ENCODE measurements around the gene MAST4.

MAST4 gene

DNA sequence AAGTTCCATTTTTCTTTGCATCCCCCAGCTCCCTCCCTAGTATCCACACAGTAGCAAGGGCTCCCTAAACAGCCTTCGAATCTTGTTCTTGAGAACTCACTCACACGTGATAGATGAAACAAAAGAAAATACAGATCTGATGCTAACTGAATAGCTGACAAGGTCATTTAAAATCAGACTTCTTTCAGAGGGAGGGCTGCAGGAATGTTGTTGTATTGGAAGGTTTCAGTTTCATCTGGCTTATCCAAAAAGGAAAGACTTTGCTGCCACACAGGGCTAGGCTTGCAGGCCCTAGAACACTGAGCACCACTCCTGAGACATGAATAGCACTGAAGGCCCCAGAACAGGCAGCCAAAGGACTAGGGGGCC lies 597.2 kb downstream of the MAST4 start:
- Histone ChIP-seq H3K36me3 (ENCODE audit: control insufficient read depth, insufficient read depth, low read length) (no peaks in the 10 kb centered on the region), H3K9me3 (ENCODE audit: control insufficient read depth, insufficient read depth, low read length) (no peaks in the 10 kb centered on the region), H3K9ac (ENCODE audit: low read depth, low read length) (no peak overlapping the region), H3K4me3 (ENCODE audit: low read depth, low read length) (no peak overlapping the region), H3K4me1 (ENCODE audit: control insufficient read depth, insufficient read depth, low read length) (no peaks in the 10 kb centered on the region), H3K27me3 (ENCODE audit: control insufficient read depth, insufficient read depth, low read length) (no peaks in the 10 kb centered on the region)

DNA sequence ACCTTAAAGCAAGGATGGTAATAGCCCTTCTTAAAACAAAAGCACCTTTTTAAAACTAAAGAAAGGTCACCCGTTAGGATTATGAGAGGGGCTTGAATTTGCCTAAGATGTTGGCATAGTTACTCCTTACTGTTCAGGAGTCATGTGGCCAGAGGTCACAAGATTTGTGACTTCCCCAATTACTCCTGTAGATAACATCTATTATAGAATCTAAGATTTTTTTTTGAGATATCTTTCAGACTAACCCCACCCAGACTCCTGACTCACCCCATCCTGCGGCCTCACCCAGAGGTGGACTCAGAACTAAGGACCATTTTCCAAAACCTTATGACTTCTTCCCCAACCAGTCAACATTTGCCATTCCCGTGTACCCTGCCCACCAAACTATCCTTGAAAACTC lies 598.0 kb downstream of the MAST4 start:
- H3K9ac ChIP-seq (ENCODE audit: low read depth, low read length): no peak overlapping the region
- H3K4me3 ChIP-seq (ENCODE audit: low read depth, low read length): no peak overlapping the region
- no peaks in the 10 kb centered on the region for H3K36me3 ChIP-seq (ENCODE audit: control insufficient read depth, insufficient read depth, low read length)
- no peaks in the 10 kb centered on the region for H3K9me3 ChIP-seq (ENCODE audit: control insufficient read depth, insufficient read depth, low read length)
- H3K4me1 ChIP-seq (ENCODE audit: control insufficient read depth, insufficient read depth, low read length): no peaks in the 10 kb centered on the region
- H3K27me3 ChIP-seq (ENCODE audit: control insufficient read depth, insufficient read depth, low read length): no peaks in the 10 kb centered on the region

- Histone ChIP-seq H3K27me3 (ENCODE audit: control insufficient read depth, insufficient read depth, low read length) (no peaks in the 10 kb centered on the region), H3K9me3 (ENCODE audit: control insufficient read depth, insufficient read depth, low read length) (no peaks in the 10 kb centered on the region), H3K4me3 (ENCODE audit: low read depth, low read length) (no peak overlapping the region), H3K4me1 (ENCODE audit: control insufficient read depth, insufficient read depth, low read length) (no peaks in the 10 kb centered on the region), H3K36me3 (ENCODE audit: control insufficient read depth, insufficient read depth, low read length) (no peaks in the 10 kb centered on the region), H3K9ac (ENCODE audit: low read depth, low read length) (no peak overlapping the region)
Measured at GRCh38 chr5:67195406-67196275, 599.4 kb downstream of the MAST4 start.

- H3K9ac ChIP-seq (ENCODE audit: low read depth, low read length): no peak within 1 kb of the TSS
Measured at GRCh38 chr5:67196537-67197059, 600.4 kb downstream of the MAST4 start, which contains the start of gene CD180. CD180 (minus strand) TSS chr5:67196799; CDS start chr5:67196641, 158 bp downstream.

GRCh38 chr5:67197536-67197935 lies 601.3 kb downstream of the MAST4 start:
- H3K9ac ChIP-seq (ENCODE audit: low read depth, low read length): no peak overlapping the region
- no peaks in the 10 kb centered on the region for H3K27me3 ChIP-seq (ENCODE audit: control insufficient read depth, insufficient read depth, low read length)
- no peaks in the 10 kb centered on the region for H3K9me3 ChIP-seq (ENCODE audit: control insufficient read depth, insufficient read depth, low read length)
- no peak overlapping the region for H3K4me3 ChIP-seq (ENCODE audit: low read depth, low read length)
- H3K4me1 ChIP-seq (ENCODE audit: control insufficient read depth, insufficient read depth, low read length): no peaks in the 10 kb centered on the region
- H3K36me3 ChIP-seq (ENCODE audit: control insufficient read depth, insufficient read depth, low read length): no peaks in the 10 kb centered on the region

More at GRCh38 chr5:67196537-67197059, 600.4 kb downstream of the MAST4 start, which contains the start of gene CD180:
- H3K4me3 ChIP-seq (ENCODE audit: low read depth, low read length): no peak within 1 kb of the TSS
- no peaks in the 10 kb centered on the region for H3K36me3 ChIP-seq (ENCODE audit: control insufficient read depth, insufficient read depth, low read length)
- no peaks in the 10 kb centered on the region for H3K27me3 ChIP-seq (ENCODE audit: control insufficient read depth, insufficient read depth, low read length)
- no peaks in the 10 kb centered on the region for H3K4me1 ChIP-seq (ENCODE audit: control insufficient read depth, insufficient read depth, low read length)
- no peaks in the 10 kb centered on the region for H3K9me3 ChIP-seq (ENCODE audit: control insufficient read depth, insufficient read depth, low read length)

DNA sequence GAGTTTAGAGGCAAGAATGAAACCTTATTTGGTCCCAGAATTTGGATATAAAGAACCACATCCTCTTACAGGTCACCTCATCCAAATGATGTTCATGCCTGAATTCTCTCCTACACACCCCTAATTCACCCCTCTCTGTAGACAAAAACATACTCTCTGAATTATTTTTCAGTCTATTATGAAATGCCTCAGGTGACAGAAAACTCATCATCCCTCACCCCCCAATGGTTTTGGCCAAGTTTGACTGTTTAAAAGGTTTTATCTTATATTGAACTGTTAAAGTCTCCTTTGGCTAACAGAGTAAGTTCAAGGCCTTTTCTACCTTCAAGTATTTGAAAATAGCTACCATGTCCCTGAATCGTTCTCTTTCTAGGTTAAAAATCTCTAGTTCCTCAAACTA lies 602.7 kb downstream of the MAST4 start:
- Histone ChIP-seq H3K9me3 (ENCODE audit: control insufficient read depth, insufficient read depth, low read length) (no peaks in the 10 kb centered on the region), H3K4me1 (ENCODE audit: control insufficient read depth, insufficient read depth, low read length) (no peaks in the 10 kb centered on the region), H3K36me3 (ENCODE audit: control insufficient read depth, insufficient read depth, low read length) (no peaks in the 10 kb centered on the region), H3K4me3 (ENCODE audit: low read depth, low read length) (no peak overlapping the region), H3K9ac (ENCODE audit: low read depth, low read length) (no peak overlapping the region), H3K27me3 (ENCODE audit: control insufficient read depth, insufficient read depth, low read length) (no peaks in the 10 kb centered on the region)

DNA sequence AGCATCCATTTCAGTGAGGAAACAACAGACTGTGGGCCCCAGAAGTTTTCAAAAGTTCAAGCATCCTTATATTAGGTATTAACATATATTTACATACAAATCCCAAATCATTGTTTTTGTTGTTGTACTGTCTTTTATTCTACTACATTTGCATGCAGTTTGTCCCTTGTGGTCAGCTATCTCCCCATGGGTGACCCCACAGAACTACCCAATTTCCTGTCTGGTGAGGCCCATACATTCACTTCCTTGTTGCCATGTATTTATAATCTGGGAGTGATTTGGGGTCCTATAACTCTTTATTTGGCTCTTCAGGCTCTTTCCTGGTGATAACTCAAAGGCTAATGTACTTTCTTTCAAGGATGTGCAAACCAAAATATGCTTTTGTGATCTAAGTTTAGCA lies 603.7 kb downstream of the MAST4 start:
- Histone ChIP-seq H3K9me3 (ENCODE audit: control insufficient read depth, insufficient read depth, low read length) (no peaks in the 10 kb centered on the region), H3K9ac (ENCODE audit: low read depth, low read length) (no peak overlapping the region), H3K27me3 (ENCODE audit: control insufficient read depth, insufficient read depth, low read length) (no peaks in the 10 kb centered on the region), H3K4me1 (ENCODE audit: control insufficient read depth, insufficient read depth, low read length) (no peaks in the 10 kb centered on the region), H3K36me3 (ENCODE audit: control insufficient read depth, insufficient read depth, low read length) (no peaks in the 10 kb centered on the region), H3K4me3 (ENCODE audit: low read depth, low read length) (no peak overlapping the region)

- H3K9ac ChIP-seq (ENCODE audit: low read depth, low read length): no peak overlapping the region
- H3K4me1 ChIP-seq (ENCODE audit: control insufficient read depth, insufficient read depth, low read length): no peaks in the 10 kb centered on the region
- no peak overlapping the region for H3K4me3 ChIP-seq (ENCODE audit: low read depth, low read length)
Measured at GRCh38 chr5:67200809-67201562, 604.8 kb downstream of the MAST4 start.

DNA sequence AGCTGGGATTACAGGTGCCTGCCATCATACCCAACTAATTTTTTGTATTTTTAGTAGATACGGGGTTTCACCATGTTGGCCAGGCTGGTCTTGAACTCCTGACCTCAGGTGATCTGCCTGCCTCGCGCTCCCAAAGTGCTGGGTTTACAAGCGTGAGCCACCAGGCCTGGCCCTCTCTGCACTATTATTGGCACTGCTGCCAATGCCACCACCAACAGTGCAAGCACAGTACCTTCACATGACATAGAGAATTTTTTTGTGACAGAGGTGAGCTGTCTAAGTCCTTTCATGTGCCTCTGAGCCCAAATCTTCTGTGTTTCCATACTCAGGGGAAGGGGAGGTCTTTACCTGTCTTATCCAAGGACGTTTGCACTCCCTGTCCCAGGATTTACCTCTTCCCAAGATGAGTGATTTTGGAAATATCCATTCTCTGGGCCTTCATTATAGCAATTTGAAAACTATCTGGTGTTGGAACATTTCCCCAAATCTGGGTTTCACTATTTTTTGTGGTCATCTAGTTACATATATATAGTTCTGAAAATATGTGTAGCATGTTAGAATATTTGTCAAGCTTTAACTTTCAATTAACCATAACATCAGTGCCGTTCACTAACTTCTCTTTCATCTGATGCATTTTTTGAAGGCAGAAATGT lies 605.8 kb downstream of the MAST4 start:
- H3K27me3 ChIP-seq (ENCODE audit: control insufficient read depth, insufficient read depth, low read length): no peaks in the 10 kb centered on the region
- H3K4me1 ChIP-seq (ENCODE audit: control insufficient read depth, insufficient read depth, low read length): no peaks in the 10 kb centered on the region
- H3K9me3 ChIP-seq (ENCODE audit: control insufficient read depth, insufficient read depth, low read length): no peaks in the 10 kb centered on the region
- no peaks in the 10 kb centered on the region for H3K36me3 ChIP-seq (ENCODE audit: control insufficient read depth, insufficient read depth, low read length)
- H3K9ac ChIP-seq (ENCODE audit: low read depth, low read length): no peak overlapping the region
- no peak overlapping the region for H3K4me3 ChIP-seq (ENCODE audit: low read depth, low read length)

More at GRCh38 chr5:67200809-67201562, 604.8 kb downstream of the MAST4 start:
- Histone ChIP-seq H3K36me3 (ENCODE audit: control insufficient read depth, insufficient read depth, low read length) (no peaks in the 10 kb centered on the region), H3K9me3 (ENCODE audit: control insufficient read depth, insufficient read depth, low read length) (no peaks in the 10 kb centered on the region), H3K27me3 (ENCODE audit: control insufficient read depth, insufficient read depth, low read length) (no peaks in the 10 kb centered on the region)

GRCh38 chr5:67202828-67203227 lies 606.6 kb downstream of the MAST4 start:
- H3K9ac ChIP-seq (ENCODE audit: low read depth, low read length): no peak overlapping the region
- H3K36me3 ChIP-seq (ENCODE audit: control insufficient read depth, insufficient read depth, low read length): no peaks in the 10 kb centered on the region
- no peaks in the 10 kb centered on the region for H3K4me1 ChIP-seq (ENCODE audit: control insufficient read depth, insufficient read depth, low read length)
- no peaks in the 10 kb centered on the region for H3K27me3 ChIP-seq (ENCODE audit: control insufficient read depth, insufficient read depth, low read length)
- H3K9me3 ChIP-seq (ENCODE audit: control insufficient read depth, insufficient read depth, low read length): no peaks in the 10 kb centered on the region
- no peak overlapping the region for H3K4me3 ChIP-seq (ENCODE audit: low read depth, low read length)

DNA sequence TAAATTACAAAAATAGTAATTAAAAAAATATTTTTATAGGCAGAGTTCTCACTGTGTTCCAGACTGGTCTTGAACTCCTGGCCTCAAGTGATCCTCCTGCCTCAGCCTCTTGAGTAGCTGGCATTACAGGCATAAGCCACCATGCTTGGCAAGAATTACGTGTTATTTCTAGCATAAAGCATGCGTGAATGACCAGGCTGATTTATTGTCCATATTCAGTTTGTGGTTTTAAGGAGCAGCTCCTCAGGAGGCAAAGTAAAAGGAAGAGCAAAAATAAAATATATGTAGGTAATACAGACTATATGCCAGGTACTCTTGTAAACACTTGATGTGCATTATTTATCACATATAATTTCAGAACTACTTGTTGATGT lies 607.5 kb downstream of the MAST4 start:
- Histone ChIP-seq H3K9me3 (ENCODE audit: control insufficient read depth, insufficient read depth, low read length) (no peaks in the 10 kb centered on the region), H3K36me3 (ENCODE audit: control insufficient read depth, insufficient read depth, low read length) (no peaks in the 10 kb centered on the region), H3K4me1 (ENCODE audit: control insufficient read depth, insufficient read depth, low read length) (no peaks in the 10 kb centered on the region), H3K9ac (ENCODE audit: low read depth, low read length) (no peak overlapping the region), H3K4me3 (ENCODE audit: low read depth, low read length) (no peak overlapping the region), H3K27me3 (ENCODE audit: control insufficient read depth, insufficient read depth, low read length) (no peaks in the 10 kb centered on the region)
